Smooth muscle cell (in vitro differentiated cells): ENCODE results near the gene TEC. TPM values are rescaled to one million over a fixed set of nuclear protein-coding genes. Genes with fewer than 3 reads are reported as not detected.
A peak's percentile ranks its signal among the peaks of the same experiment; 100 is the strongest.

Experiments used
- DNase-seq: peaks from one replicate; lab custom pipeline; 2025; ENCODE audit not compliant: unreplicated experiment; lab: John Stamatoyannopoulos, UW
- H2AFZ ChIP-seq: fragments of 200-600 bp; sonication (generic); 2 replicates; pipeline ENCODE4 v1.6.0; 2016; ENCODE audit warnings: antibody characterized with exemption, low read depth, mild to moderate bottlenecking
- H3F3A ChIP-seq: fragments of 200-600 bp; sonication (generic); 2 replicates; pipeline ENCODE4 v1.6.0; 2017; ENCODE audit warnings: antibody characterized with exemption, low read depth
- H3K27ac ChIP-seq: fragments of 200-600 bp; sonication (generic); 2 replicates; pipeline ENCODE4 v1.5.1; 2016; ENCODE audit warnings: low read depth, mild to moderate bottlenecking
- H3K27me3 ChIP-seq: fragments of 200-600 bp; sonication (generic); 2 replicates; pipeline ENCODE4 v1.6.1; 2016; ENCODE audit warnings: low read depth, mild to moderate bottlenecking
- H3K36me3 ChIP-seq: fragments of 200-600 bp; sonication (generic); 2 replicates; pipeline ENCODE4 v1.5.1; 2016; ENCODE audit warnings: low read depth
- H3K4me1 ChIP-seq: fragments of 200-600 bp; sonication (generic); 2 replicates; pipeline ENCODE4 v1.5.1; 2016; ENCODE audit warnings: low read depth
- H3K4me2 ChIP-seq: fragments of 200-600 bp; sonication (generic); 2 replicates; pipeline ENCODE4 v1.6.0; 2016; ENCODE audit warnings: mild to moderate bottlenecking
- H3K4me3 ChIP-seq: fragments of 200-600 bp; sonication (generic); 2 replicates; pipeline ENCODE4 v1.5.1; 2016; ENCODE audit warnings: mild to moderate bottlenecking
- H3K79me2 ChIP-seq: fragments of 200-600 bp; sonication (generic); 2 replicates; pipeline ENCODE4 v1.6.0; 2016; ENCODE audit warnings: low read depth, mild to moderate bottlenecking
- H3K9ac ChIP-seq: fragments of 200-600 bp; sonication (generic); 2 replicates; pipeline ENCODE4 v1.6.0; 2016; ENCODE audit warnings: low read depth
- H3K9me3 ChIP-seq: fragments of 200-600 bp; sonication (generic); replicated peaks from 2 replicates; pipeline ENCODE4 v1.5.1; 2016; ENCODE audit warnings: low read depth
- H4K20me1 ChIP-seq: fragments of 200-600 bp; sonication (generic); 2 replicates; pipeline ENCODE4 v1.6.0; 2016; ENCODE audit warnings: low read depth
- WGBS: methylation state at CpG from one replicate; pipeline ENCODE4 v1.1.7; 2016; ENCODE audit warnings: low lambda C conversion rate; 5-methylcytosine and 5-hydroxymethylcytosine counted together
- polyA plus RNA-seq: library from polyadenylated mRNA; unstranded; fragments of >200 nt; fragmentation: Nextera tagmentation; extraction: Ambion mirVana; gene quantifications from 2 replicates; pipeline ENCODE4 v1.2.1, GENCODE V29; 2016
- total RNA-seq: library from RNA; depleted of rRNA; stranded (reverse); fragments of >200 nt; gene quantifications from 2 replicates; pipeline ENCODE4 v1.2.3, GENCODE V29; 2014
- TF ChIP-seq, protein P1 (sequence below): fragments of 200-600 bp; sonication (generic); IDR thresholded peaks from 2 replicates; pipeline ENCODE4 v1.5.1; 2017; ENCODE audit warnings: borderline replicate concordance, mild to moderate bottlenecking, antibody characterized with exemption; ENCODE audit not compliant: insufficient read depth, poor library complexity, severe bottlenecking

Gene TEC
- total and polyA plus RNA-seq, 2 experiments from 2014 or later, result 0.14 to 1.8 TPM

DNA sequence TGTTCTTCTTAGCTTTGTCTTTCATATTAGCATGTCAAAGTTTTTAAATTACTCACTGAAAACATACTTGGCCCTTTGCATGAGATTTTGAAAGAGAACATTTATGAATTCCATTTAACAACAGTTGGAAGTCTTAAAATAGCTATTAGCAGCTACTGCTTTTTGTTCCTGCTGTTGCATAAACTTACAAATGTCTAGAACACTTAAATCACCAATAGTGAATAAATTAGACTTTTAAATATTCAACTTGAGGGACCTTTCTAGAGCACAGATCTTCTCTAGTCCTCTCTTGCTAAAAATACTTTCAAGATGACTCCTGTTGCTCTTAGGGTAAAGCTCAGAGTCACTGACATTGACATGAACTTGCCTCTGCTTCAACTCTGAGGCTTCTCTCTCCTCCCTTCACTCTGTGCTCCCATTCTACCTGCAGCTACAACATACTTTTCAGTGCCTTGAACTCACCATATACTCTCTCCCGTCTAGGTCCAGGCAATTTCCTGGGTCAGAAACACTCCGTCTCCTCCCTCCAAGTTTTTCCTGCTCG, 119.7 kb downstream of the TEC start:
- Histone ChIP-seq H4K20me1 (no peaks in the 10 kb centered on the region), H3K4me3 (no peak overlapping the region), H3K27ac (no peak overlapping the region), H3K9ac (no peak overlapping the region), H3F3A (no peaks in the 10 kb centered on the region), H3K4me2 (no peak overlapping the region), H3K79me2 (no peaks in the 10 kb centered on the region), H3K27me3 (no peaks in the 10 kb centered on the region), H3K4me1 (peaks cover 5% of the 10 kb centered on the region), H3K36me3 (peaks cover under 1% of the 10 kb centered on the region), H2AFZ (no peak overlapping the region), H3K9me3 (no peaks in the 10 kb centered on the region)
- 90% methylated on average over 3 of the region's 3 CpGs for WGBS
- TF ChIP-seq, protein P1, sequence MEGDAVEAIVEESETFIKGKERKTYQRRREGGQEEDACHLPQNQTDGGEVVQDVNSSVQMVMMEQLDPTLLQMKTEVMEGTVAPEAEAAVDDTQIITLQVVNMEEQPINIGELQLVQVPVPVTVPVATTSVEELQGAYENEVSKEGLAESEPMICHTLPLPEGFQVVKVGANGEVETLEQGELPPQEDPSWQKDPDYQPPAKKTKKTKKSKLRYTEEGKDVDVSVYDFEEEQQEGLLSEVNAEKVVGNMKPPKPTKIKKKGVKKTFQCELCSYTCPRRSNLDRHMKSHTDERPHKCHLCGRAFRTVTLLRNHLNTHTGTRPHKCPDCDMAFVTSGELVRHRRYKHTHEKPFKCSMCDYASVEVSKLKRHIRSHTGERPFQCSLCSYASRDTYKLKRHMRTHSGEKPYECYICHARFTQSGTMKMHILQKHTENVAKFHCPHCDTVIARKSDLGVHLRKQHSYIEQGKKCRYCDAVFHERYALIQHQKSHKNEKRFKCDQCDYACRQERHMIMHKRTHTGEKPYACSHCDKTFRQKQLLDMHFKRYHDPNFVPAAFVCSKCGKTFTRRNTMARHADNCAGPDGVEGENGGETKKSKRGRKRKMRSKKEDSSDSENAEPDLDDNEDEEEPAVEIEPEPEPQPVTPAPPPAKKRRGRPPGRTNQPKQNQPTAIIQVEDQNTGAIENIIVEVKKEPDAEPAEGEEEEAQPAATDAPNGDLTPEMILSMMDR, result no peak
- DNase-seq, result no peak

DNA sequence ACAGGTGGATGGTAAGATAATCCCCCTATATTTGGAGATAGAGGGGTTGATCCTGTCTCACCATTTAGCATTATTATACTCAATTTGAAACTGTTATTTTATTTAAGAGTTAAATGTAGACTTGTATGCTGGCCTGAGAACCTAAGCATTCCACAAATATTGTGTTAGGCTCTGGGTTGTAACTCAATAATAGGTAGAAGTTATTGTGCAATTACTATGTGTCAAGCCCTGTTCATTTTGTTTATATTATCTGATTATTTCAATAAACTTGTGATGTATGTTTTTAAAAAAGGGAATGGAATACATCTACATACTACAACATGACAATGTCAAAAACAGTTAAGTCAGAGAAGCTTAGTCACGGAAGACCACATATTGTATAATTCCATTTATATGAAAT, 122.0 kb downstream of the TEC start:
- Histone ChIP-seq H3K9me3 (no peaks in the 10 kb centered on the region), H3K27me3 (no peaks in the 10 kb centered on the region), H3K27ac (no peak overlapping the region), H2AFZ (no peak overlapping the region), H3K79me2 (no peaks in the 10 kb centered on the region), H4K20me1 (no peaks in the 10 kb centered on the region), H3K4me3 (no peak overlapping the region), H3K36me3 (no peaks in the 10 kb centered on the region), H3K4me2 (no peak overlapping the region), H3K9ac (no peak overlapping the region), H3F3A (no peaks in the 10 kb centered on the region), H3K4me1 (peaks cover 5% of the 10 kb centered on the region)
- no peak for DNase-seq
- TF ChIP-seq, protein P1, result no peak
- 94% methylated on average over 1 of the region's 1 CpG for WGBS

DNA sequence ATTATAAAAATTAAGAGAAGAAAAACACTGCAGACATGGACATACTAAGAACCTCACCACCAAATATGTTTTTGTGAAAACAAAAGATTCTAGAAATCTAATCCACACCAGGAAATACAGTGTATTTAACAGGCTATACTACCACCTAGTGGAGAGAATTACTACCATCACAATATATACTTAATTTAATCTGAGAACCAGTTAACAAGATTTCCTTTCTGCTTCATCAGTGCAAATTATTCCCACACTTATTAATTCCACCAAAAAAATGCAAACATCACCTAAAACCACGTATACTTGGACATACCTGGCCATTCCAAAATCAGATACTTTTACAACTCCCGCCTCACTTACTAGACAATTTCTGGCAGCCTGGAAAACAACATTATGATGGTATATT, 128.6 kb downstream of the TEC start:
- WGBS, result 48% methylated on average over 2 of the region's 2 CpGs

More for the DNA sequence above, 128.6 kb downstream of the TEC start:
- TF ChIP-seq, protein P1, result peak; percentile 61
- H2AFZ ChIP-seq, result no peak overlapping the region
- no peaks in the 10 kb centered on the region for H3K27me3 ChIP-seq
- DNase-seq, result no peak
- H3F3A ChIP-seq, result no peaks in the 10 kb centered on the region
- H3K4me3 ChIP-seq, result no peak overlapping the region
- H3K79me2 ChIP-seq, result no peaks in the 10 kb centered on the region
- H4K20me1 ChIP-seq, result no peaks in the 10 kb centered on the region
- H3K9ac ChIP-seq, result no peak overlapping the region
- H3K9me3 ChIP-seq, result no peaks in the 10 kb centered on the region
- no peak overlapping the region for H3K27ac ChIP-seq
- H3K4me1 ChIP-seq, result peaks cover 5% of the 10 kb centered on the region
- no peaks in the 10 kb centered on the region for H3K36me3 ChIP-seq
- H3K4me2 ChIP-seq, result no peak overlapping the region
